Thyroid gland (tissue), 4 donors: ENCODE measurements around the gene PCDH11Y. TPM values are rescaled to one million over a fixed set of nuclear protein-coding genes. Genes with fewer than 3 reads are reported as not detected.
"Not testable (repeated sequence)": the region's sequence is repeated elsewhere in the genome, so short reads cannot be mapped to it uniquely, and the experiment has no call there.

Source experiments
- DNase-seq, 2 donors: peaks; one replicate each; pipeline ENCODE4 v3.0.0-alpha.2; 2019
- H3K27ac ChIP-seq, 3 donors: fragments of 200-600 bp; sonication (generic); 1 replicate in 2 of 3; 2 replicates in 1 of 3; pipeline ENCODE4 v1.5.1; 2016 to 2019; ENCODE audit warnings: mild to moderate bottlenecking in 1 of 3, moderate library complexity in 1 of 3
- H3K27me3 ChIP-seq: fragments of 200-600 bp; sonication (generic); one replicate; pipeline ENCODE4 v1.5.1; 2019
- H3K36me3 ChIP-seq, 2 donors: fragments of 200-600 bp; sonication (generic); one replicate each; pipeline ENCODE4 v1.5.1; 2016 to 2019
- H3K4me1 ChIP-seq, 2 donors: fragments of 200-600 bp; sonication (generic); one replicate each; pipeline ENCODE4 v1.5.1; 2017 to 2019
- H3K4me3 ChIP-seq, 3 donors: fragments of 200-600 bp; sonication (generic); replicated peaks in 1 of 3; 1 replicate in 2 of 3; 2 replicates in 1 of 3; pipeline ENCODE4 v1.5.1; 2016; ENCODE audit warnings: mild to moderate bottlenecking in 1 of 3
- H3K9me3 ChIP-seq: fragments of 200-600 bp; sonication (generic); one replicate; pipeline ENCODE4 v1.5.1; 2017
- CTCF ChIP-seq, 6 experiments: fragments of 200-600 bp in 3 of 6; fragments of 450-650 bp in 3 of 6; sonication (generic) in 3 of 6; IDR thresholded peaks; one replicate each; pipeline ENCODE4 v1.5.1; 2016 to 2019; ENCODE audit warnings: antibody characterized with exemption in 6 of 6, mild to moderate bottlenecking in 2 of 6, inconsistent platforms in 1 of 6, moderate library complexity in 1 of 6
- WGBS, 2 donors: methylation state at CpG; one replicate each; pipeline ENCODE4 v1.1.5; 2017; 5-methylcytosine and 5-hydroxymethylcytosine counted together
- intact Hi-C: fragments of 100-400 bp; cut with DNase I; formaldehyde crosslinking; loops from one replicate; pipeline ENCODE4 v1.15.1; 2023
- total RNA-seq, 4 donors: library from RNA; depleted of rRNA; stranded (reverse); fragments of >200 nt; gene quantifications; one replicate each; pipeline ENCODE4 v1.2.3, GENCODE V29; 2016

PCDH11Y gene
- total RNA-seq = under 1 TPM in 3 of 4 donors, not detected in 1; 0.22 to 0.75 (median 0.49) TPM

- intact Hi-C loops, H3K27me3 ChIP-seq, H3K36me3 ChIP-seq, H3K4me1 ChIP-seq, H3K9me3 ChIP-seq, H3K27ac ChIP-seq, H3K4me3 ChIP-seq: not testable (repeated sequence)
- WGBS, 2 donors = no CpG with 5 or more reads among the region's 21 CpGs
- DNase-seq = peak; percentile 46 to 65
These were observed at the start of gene PCDH11Y for GRCh38 chrY:5000057-5000456. PCDH11Y (plus strand) TSS chrY:5000296; CDS start chrY:5057100, 56,804 bp downstream.

GRCh38 chrY:4967894-4968293, 32.2 kb upstream of the PCDH11Y start:
- intact Hi-C loops, DNase-seq, H3K9me3 ChIP-seq, H3K27me3 ChIP-seq, H3K4me1 ChIP-seq, H3K4me3 ChIP-seq, H3K36me3 ChIP-seq, H3K27ac ChIP-seq: not testable (repeated sequence)
- whole genome bisulfite sequencing, 2 donors = 100% methylated on average over 1 of the region's 4 CpGs; no CpG with 5 or more reads in 1 of the 2 donors

- TF ChIP-seq CTCF (IDR thresholded peaks at IDR 0.05) = peak in 1 of 6 experiments; percentile 14
- H3K27ac ChIP-seq, H3K27me3 ChIP-seq, H3K36me3 ChIP-seq, intact Hi-C loops, H3K9me3 ChIP-seq, H3K4me3 ChIP-seq, H3K4me1 ChIP-seq, DNase-seq: not testable (repeated sequence)
- 20 to 37% methylated on average over 2 to 3 of the region's 8 CpGs for WGBS, 2 donors
These were observed 8.2 kb upstream of the PCDH11Y start for GRCh38 chrY:4991743-4992400.

GRCh38 chrY:4994892-4995291, 5.2 kb upstream of the PCDH11Y start:
- H3K27ac ChIP-seq, H3K4me3 ChIP-seq, H3K36me3 ChIP-seq, DNase-seq, H3K27me3 ChIP-seq, H3K9me3 ChIP-seq, H3K4me1 ChIP-seq, intact Hi-C loops: not testable (repeated sequence)
- 57 to 60% methylated on average over 5 of the region's 5 CpGs for WGBS, 2 donors

GRCh38 chrY:5002476-5003184, 2.5 kb downstream of the PCDH11Y start:
- H3K9me3 ChIP-seq, H3K36me3 ChIP-seq, H3K4me3 ChIP-seq, intact Hi-C loops, H3K27me3 ChIP-seq, DNase-seq, H3K27ac ChIP-seq, H3K4me1 ChIP-seq: not testable (repeated sequence)
- WGBS, 2 donors = 0 to 4% methylated on average over 12 to 15 of the region's 55 CpGs

GRCh38 chrY:5038972-5039523, 39.0 kb downstream of the PCDH11Y start:
- DNase-seq, intact Hi-C loops, H3K4me3 ChIP-seq: not testable (repeated sequence)

GRCh38 chrY:5083017-5083416, 82.9 kb downstream of the PCDH11Y start:
- DNase-seq, intact Hi-C loops, H3K9me3 ChIP-seq, H3K27ac ChIP-seq, H3K27me3 ChIP-seq, H3K4me1 ChIP-seq, H3K4me3 ChIP-seq, H3K36me3 ChIP-seq: not testable (repeated sequence)
- WGBS, 2 donors = 49 to 100% methylated on average over 1 to 2 of the region's 3 CpGs

More at GRCh38 chrY:5038972-5039523, 39.0 kb downstream of the PCDH11Y start:
- H3K36me3 ChIP-seq, H3K27me3 ChIP-seq, H3K27ac ChIP-seq, H3K9me3 ChIP-seq, H3K4me1 ChIP-seq: not testable (repeated sequence)

- H3K27ac ChIP-seq, intact Hi-C loops, H3K4me1 ChIP-seq, H3K9me3 ChIP-seq, H3K36me3 ChIP-seq, H3K4me3 ChIP-seq, H3K27me3 ChIP-seq, DNase-seq: not testable (repeated sequence)
- WGBS, 2 donors = 79 to 89% methylated on average over 2 of the region's 2 CpGs
These were observed 182.9 kb downstream of the PCDH11Y start for GRCh38 chrY:5182998-5183397.

- H3K27me3 ChIP-seq, DNase-seq, intact Hi-C loops, H3K4me1 ChIP-seq, H3K9me3 ChIP-seq, H3K4me3 ChIP-seq, H3K36me3 ChIP-seq, H3K27ac ChIP-seq: not testable (repeated sequence)
- 90 to 100% methylated on average over 1 of the region's 2 CpGs for WGBS, 2 donors
These were observed 215.0 kb downstream of the PCDH11Y start for GRCh38 chrY:5215116-5215515.

- 82 to 88% methylated on average over 7 of the region's 7 CpGs for WGBS, 2 donors
- intact Hi-C loops, H3K9me3 ChIP-seq, H3K27me3 ChIP-seq, DNase-seq, H3K4me1 ChIP-seq, H3K27ac ChIP-seq, H3K4me3 ChIP-seq, H3K36me3 ChIP-seq: not testable (repeated sequence)
These were observed 324.8 kb downstream of the PCDH11Y start for GRCh38 chrY:5324931-5325330.

- H3K36me3 ChIP-seq, H3K27ac ChIP-seq, DNase-seq, H3K4me3 ChIP-seq, H3K27me3 ChIP-seq, H3K9me3 ChIP-seq, intact Hi-C loops, H3K4me1 ChIP-seq: not testable (repeated sequence)
- 75 to 88% methylated on average over 3 of the region's 3 CpGs for WGBS, 2 donors
These were observed 342.1 kb downstream of the PCDH11Y start for GRCh38 chrY:5342220-5342619.

- H3K27ac ChIP-seq, H3K4me1 ChIP-seq, H3K36me3 ChIP-seq, intact Hi-C loops, H3K4me3 ChIP-seq, H3K27me3 ChIP-seq, H3K9me3 ChIP-seq, DNase-seq: not testable (repeated sequence)
These were observed 543.6 kb downstream of the PCDH11Y start for GRCh38 chrY:5543705-5544104.
